Lower leg skin (tissue), 4 donors: ENCODE data around the gene BANP. TPM values are rescaled to one million over a fixed set of nuclear protein-coding genes. Genes with fewer than 3 reads are reported as not detected.
"Not testable (repeated sequence)": the region's sequence is repeated elsewhere in the genome, so short reads cannot be mapped to it uniquely, and the experiment has no call there.

Experiments used
- DNase-seq, 2 donors: peaks; one replicate each; pipeline ENCODE4 v3.0.0-alpha.2; 2019; ENCODE audit warnings: low spot score in 2 of 2
- H3K4me3 ChIP-seq: fragments of 200-600 bp; sonication (generic); 2 replicates; pipeline ENCODE4 v1.5.1; 2017; ENCODE audit warnings: mild to moderate bottlenecking, low read depth; ENCODE audit not compliant: poor library complexity, severe bottlenecking
- POLR2A ChIP-seq, 2 donors: fragments of 450-650 bp; IDR thresholded peaks; one replicate each; pipeline ENCODE4 v1.6.1; 2016 to 2017; ENCODE audit warnings: antibody characterized with exemption in 2 of 2, mild to moderate bottlenecking in 1 of 2, moderate library complexity in 1 of 2
- WGBS, 2 donors: methylation state at CpG; one replicate each; pipeline ENCODE4 v1.1.5; 2018; 5-methylcytosine and 5-hydroxymethylcytosine counted together
- intact Hi-C: fragments of 100-400 bp; cut with DNase I; formaldehyde crosslinking; loops from one replicate; pipeline ENCODE4 v1.15.0; 2023; ENCODE audit warnings: low total_unique reads
- total RNA-seq, 4 donors: library from RNA; depleted of rRNA; stranded (reverse); fragments of >200 nt; gene quantifications; one replicate each; pipeline ENCODE4 v1.1.0, GENCODE V29; 2016
- TF ChIP-seq, protein P1 (sequence below), 3 donors: fragments of 450-650 bp; IDR thresholded peaks; one replicate each; pipeline ENCODE4 v1.5.1; 2016; ENCODE audit warnings: antibody characterized with exemption in 3 of 3, mild to moderate bottlenecking in 3 of 3, moderate library complexity in 2 of 3

BANP gene
- total RNA-seq, 4 donors from 2014 or later, result 21.6 to 28.7 (median 24.5) TPM

DNA sequence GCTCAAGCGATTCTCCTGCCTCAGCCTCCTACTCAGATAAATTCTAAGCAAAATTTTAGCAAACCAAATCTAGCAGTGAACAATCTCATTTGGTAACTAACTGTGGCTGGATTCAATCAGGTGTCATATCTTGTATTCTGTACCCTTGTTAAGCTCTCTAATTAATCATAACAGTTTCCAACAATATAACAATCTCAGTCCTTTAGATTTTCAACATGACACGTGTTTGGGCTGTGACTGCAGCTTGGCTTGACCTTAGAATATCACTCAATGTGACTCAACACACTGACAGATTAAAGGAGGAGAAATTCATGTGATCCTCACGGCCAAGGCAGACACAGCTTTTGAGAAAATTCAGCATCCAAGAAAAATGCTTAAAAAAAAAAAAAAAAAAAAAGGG lies 133.6 kb downstream of the BANP start:
- DNase-seq, result no peak
- 38 to 43% methylated on average over 3 of the region's 3 CpGs for WGBS, 2 donors
- intact Hi-C loops, result no loop called here
- no peak overlapping the region for H3K4me3 ChIP-seq
- TF ChIP-seq, protein P1, sequence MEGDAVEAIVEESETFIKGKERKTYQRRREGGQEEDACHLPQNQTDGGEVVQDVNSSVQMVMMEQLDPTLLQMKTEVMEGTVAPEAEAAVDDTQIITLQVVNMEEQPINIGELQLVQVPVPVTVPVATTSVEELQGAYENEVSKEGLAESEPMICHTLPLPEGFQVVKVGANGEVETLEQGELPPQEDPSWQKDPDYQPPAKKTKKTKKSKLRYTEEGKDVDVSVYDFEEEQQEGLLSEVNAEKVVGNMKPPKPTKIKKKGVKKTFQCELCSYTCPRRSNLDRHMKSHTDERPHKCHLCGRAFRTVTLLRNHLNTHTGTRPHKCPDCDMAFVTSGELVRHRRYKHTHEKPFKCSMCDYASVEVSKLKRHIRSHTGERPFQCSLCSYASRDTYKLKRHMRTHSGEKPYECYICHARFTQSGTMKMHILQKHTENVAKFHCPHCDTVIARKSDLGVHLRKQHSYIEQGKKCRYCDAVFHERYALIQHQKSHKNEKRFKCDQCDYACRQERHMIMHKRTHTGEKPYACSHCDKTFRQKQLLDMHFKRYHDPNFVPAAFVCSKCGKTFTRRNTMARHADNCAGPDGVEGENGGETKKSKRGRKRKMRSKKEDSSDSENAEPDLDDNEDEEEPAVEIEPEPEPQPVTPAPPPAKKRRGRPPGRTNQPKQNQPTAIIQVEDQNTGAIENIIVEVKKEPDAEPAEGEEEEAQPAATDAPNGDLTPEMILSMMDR (IDR thresholded peaks at IDR 0.05), result no peak
- no peak for TF ChIP-seq POLR2A (IDR thresholded peaks at IDR 0.05)

DNA sequence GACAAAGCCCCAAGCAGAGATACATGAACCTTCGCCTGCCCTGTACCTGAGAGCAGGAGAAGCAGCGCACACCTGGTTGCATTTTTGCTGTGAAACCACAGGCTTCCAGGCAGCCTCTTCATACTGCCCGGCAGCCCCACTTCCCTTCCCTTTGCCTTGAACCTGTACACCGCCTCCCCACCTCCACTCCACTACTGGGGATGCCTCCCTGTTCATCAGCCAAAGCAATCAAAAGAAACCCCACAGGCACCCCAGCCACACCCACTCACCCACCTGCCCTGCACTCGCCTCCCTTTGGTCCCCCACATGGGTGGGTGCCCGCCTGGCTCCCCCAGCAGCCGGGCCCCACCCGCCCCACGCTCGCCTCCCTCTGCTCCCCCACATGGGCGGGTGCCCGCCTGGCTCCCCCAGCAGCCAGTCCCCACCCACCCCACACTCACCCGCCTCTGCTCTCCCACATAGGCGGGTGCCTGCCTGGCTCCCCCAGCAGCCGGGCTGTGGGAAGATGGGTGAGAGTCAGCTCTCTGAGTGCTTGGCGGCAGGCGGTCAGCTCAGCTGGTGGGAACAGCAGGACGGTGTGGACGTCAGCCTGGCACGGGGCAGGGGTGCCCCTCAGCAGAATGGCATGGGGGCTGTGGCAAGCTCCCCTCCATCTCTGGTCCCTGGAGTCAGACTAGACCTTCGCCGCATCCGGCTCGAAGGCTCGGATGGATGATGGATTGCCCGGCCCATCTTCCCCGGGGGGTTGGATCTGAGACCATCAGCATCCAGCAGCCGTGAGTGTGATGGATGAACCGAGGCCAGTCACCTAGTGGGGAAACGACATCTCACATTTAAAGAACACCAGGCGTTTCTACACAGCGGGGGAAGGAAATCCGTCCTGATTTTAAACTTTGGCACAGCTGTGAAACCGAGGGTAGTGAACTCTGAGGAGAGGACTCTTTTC lies 135.6 kb downstream of the BANP start:
- TF ChIP-seq, protein P1 (IDR thresholded peaks at IDR 0.05), result no peak
- TF ChIP-seq POLR2A (IDR thresholded peaks at IDR 0.05), result no peak
- 38 to 43% methylated on average over 24 to 34 of the region's 34 CpGs for WGBS, 2 donors
- no peak for DNase-seq
- intact Hi-C loops, result no loop called here
- no peak overlapping the region for H3K4me3 ChIP-seq

DNA sequence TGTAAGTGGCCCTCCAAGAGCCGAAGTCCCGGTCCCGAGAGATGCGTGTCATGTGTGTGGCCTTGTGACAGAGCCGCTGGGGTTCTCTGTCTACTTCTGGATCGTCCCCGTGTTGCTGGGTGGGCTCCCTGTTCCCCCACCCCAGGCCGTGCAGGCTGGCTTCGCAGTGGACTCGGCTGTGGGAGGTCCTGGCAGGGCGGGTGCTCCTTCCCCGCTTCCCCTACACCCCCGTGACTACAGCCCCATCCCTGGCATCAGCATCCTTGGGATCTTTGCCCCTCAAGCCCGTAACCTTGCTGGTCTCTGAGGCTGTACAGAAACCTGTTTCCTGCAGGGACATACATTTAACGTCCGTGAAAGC lies 136.3 kb downstream of the BANP start:
- DNase-seq, result no peak
- intact Hi-C loops, result no loop called here
- no peak overlapping the region for H3K4me3 ChIP-seq
- TF ChIP-seq POLR2A (IDR thresholded peaks at IDR 0.05), result no peak
- TF ChIP-seq, protein P1 (IDR thresholded peaks at IDR 0.05), result no peak
- 56 to 65% methylated on average over 16 of the region's 16 CpGs for WGBS, 2 donors

DNA sequence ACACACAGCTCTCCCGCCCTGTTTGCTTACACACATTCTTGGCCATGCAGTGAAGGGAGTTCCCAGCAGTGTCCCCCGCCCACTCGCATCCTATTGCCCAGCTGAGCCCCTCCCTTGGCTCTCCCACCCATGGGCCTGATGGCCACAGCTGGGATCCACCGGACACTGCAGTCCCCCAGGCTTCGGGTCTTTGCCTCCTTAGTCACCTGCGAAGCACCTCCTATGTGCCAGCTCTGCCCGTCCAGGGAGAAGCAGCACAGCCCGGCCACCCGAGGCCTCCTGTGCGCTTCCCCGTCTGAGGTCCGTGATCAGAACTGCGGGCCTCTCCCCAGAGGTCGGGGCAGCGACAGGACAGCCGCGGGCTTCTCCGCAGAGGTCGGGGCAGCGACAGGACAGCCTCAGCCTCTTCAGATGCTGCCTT lies 136.9 kb downstream of the BANP start:
- TF ChIP-seq, protein P1 (IDR thresholded peaks at IDR 0.05), result no peak
- TF ChIP-seq POLR2A (IDR thresholded peaks at IDR 0.05), result no peak
- no peak overlapping the region for H3K4me3 ChIP-seq
- intact Hi-C loops, result no loop called here
- peak; percentile 55 to 93 for DNase-seq
- WGBS, 2 donors, result 45 to 62% methylated on average over 15 to 16 of the region's 20 CpGs

DNA sequence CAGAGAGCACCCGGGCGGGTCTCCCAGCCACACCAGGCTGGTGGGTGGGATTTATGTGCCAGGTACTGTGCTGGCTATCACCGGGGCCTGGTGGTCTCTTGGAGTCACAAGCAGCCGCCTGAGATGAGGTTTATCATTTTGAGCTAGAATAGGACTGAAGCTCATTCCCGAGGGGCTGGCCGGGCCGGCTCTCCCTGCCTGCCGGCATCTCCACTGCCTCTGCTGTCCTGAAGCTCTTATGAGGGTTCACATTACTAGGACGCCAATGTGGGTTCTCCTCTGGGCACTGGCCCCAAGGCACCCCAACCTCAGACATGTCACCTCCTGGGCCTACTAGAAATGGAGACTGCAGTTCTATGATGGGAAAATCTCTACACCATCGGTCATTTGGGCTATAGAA lies 137.4 kb downstream of the BANP start:
- intact Hi-C loops, result not testable (repeated sequence)

DNA sequence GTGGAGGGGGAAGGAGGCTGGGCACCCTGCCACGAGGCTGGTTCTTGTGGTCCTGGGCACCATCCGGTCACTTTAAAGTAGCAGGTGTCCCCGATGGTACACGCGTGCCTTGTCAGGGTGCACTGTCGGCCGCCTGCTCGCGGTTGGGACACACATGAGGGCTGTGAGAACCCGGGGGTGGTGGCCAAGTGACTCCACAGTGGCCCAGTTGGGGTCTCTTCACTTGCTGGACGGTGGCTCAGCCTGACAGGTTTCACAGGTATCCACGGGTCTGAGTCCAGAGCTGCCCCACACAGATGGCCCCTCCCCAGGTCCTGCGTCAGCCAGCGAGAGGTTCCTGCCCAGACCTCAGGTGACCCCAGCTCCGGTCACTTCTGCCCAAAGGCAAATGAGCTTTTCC lies 137.8 kb downstream of the BANP start:
- intact Hi-C loops, H3K4me3 ChIP-seq, DNase-seq: not testable (repeated sequence)
- WGBS, 2 donors, result 55 to 59% methylated on average over 10 to 12 of the region's 15 CpGs

More for the DNA sequence above, 137.4 kb downstream of the BANP start:
- not testable (repeated sequence) for DNase-seq, H3K4me3 ChIP-seq
- WGBS, 2 donors, result 44 to 47% methylated on average over 5 to 10 of the region's 10 CpGs

DNA sequence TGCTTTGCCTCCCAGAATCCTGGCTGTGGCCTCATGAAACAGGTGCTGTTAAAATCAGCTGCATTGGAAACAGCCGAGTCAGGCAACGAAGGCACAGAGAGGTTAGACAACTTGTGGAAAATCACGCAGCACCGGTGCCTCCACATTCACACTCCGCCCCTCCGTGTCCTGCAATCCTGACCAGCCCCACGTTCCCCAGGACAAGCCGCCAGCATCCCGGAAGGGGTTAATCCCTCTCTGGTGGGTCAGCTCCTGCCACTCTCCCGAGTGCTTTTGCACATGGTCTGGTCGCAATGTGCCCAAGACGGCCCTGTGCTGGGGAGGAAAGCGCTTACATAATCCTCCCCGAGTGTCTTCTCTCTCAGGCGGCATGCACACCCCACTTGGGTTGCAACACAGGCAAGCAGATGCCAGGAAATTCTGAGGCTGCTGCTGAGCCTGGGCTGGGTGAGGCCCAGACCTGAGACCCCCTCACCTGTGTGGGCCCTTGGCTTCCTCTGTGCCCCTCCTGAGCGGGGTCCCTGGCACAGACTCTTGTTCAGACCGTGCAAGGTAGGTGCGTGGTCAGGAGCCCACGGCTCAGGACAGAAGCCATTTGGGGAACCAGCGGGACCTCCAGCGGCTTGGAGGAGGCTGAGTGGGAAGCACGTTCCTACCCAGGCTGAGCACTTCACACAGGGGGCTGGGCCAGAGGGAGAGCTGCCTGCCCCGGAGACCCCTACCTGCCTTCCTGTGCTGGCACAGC lies 138.6 kb downstream of the BANP start:
- intact Hi-C loops, H3K4me3 ChIP-seq: not testable (repeated sequence)
- peak; percentile 69 to 93 for DNase-seq
- WGBS, 2 donors, result 43 to 46% methylated on average over 19 to 23 of the region's 23 CpGs

DNA sequence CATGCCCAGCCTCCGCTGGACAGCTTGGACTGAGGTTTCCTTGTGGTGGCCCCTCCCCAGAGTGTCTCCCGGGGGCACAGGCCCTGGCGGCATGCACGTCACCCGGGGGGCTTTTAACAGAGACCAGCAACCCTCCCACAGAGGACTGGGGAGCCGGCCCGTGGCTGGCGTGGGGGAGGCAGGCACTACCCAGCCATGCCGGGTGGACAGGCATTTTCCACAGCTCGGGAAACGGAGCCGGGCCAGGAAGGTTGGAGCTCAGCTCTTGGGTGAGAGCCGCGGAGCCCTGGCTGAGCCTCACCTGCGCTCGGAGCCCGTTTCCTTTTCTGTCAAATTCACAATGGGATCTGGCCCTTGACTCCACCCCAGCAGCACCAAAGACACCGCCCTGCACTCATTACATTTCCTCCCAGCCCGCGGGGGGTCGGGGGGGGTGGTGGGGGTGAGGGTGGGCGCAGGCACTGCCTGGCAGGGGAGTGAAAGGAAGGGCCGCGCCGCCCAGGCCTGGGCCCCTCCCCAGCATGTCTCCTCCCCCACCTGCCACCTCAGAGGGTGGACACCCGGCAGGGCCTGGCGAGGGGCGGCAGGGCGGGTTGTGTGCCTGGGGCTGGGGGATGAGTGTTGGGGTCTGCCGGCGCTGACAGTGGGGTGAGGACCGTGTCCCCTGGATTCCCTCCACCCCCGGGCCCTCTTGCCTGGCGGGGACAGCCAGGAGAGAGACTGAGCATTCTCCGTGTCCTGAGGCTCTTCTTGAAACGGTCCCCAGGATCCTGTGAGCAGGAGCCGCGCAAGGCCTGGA lies 139.3 kb downstream of the BANP start:
- WGBS, 2 donors, result 41 to 47% methylated on average over 26 to 32 of the region's 38 CpGs
- intact Hi-C loops, result not testable (repeated sequence)

DNA sequence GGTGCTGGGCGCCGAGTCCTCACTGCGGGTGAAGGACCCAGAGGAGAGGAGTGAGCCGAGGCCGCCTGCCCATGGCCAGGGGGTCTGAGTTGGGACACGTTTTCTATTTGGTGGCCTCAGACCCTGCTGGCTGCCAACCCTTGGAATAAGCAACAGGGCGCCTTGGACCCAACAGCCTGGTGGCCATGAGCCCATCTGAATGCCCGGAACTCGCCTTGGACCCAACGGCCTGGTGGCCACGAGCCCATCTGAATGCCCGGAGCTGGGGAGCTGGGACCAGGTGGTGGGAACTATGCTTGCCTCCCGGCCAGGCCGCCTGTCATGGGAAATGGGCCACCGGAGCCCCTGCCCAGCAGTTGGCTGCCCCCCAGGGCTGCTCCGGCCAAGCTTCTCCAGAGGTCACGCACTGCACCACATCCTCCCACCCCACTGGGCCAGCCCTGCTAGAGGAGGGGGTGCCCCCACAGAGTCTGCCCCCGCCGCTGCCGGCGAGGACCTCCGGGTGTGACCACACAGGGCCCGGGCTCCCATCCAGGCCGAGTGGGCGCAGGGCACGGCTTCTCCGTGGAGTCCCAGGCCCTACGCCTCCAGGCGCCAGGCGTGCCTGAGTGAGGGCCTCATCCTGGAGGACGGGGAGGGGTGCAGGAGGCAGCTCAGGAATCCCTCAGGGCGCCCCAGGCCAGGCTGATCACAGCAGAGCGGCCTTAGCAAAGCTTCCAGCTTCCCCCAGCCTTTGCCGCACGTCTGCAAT lies 140.2 kb downstream of the BANP start:
- WGBS, 2 donors, result 46 to 66% methylated on average over 19 of the region's 35 CpGs
- H3K4me3 ChIP-seq, intact Hi-C loops, DNase-seq: not testable (repeated sequence)

More for the DNA sequence above, 139.3 kb downstream of the BANP start:
- not testable (repeated sequence) for H3K4me3 ChIP-seq, DNase-seq
